Natural killer cell (primary cell): ENCODE data around the gene SIGLEC1. TPM values are rescaled to one million over a fixed set of nuclear protein-coding genes. Genes with fewer than 3 reads are reported as not detected.

Experiments
- ATAC-seq, 3 donors: fragments of 150-1000 bp in 2 of 3; fragments of 200-7000 bp in 1 of 3; cut with Tn5 transposase; 1 replicate in 1 of 3; 2 replicates in 2 of 3; pipeline ENCODE4 v1.10.0; 2021; ENCODE audit warnings: mild to moderate bottlenecking in 2 of 3, moderate library complexity in 2 of 3
- DNase-seq, 2 donors: peaks; one replicate each; pipeline versions ENCODE4 v3.0.0 to v3.0.0-alpha.2; 2013 to 2021; ENCODE audit warnings: mixed read lengths in 1 of 2
- H3K27ac ChIP-seq: one replicate; pipeline ENCODE4 v1.5.1; 2013; ENCODE audit warnings: mild to moderate bottlenecking, low read length
- H3K27me3 ChIP-seq: one replicate; pipeline ENCODE4 v1.6.1; 2013; ENCODE audit warnings: low read length; ENCODE audit not compliant: control insufficient read depth, insufficient read depth
- H3K36me3 ChIP-seq: one replicate; pipeline ENCODE4 v1.6.1; 2013; ENCODE audit warnings: low read length; ENCODE audit not compliant: control insufficient read depth, insufficient read depth
- H3K4me1 ChIP-seq: one replicate; pipeline ENCODE4 v1.6.1; 2013; ENCODE audit warnings: low read length; ENCODE audit not compliant: control insufficient read depth, insufficient read depth
- H3K4me3 ChIP-seq: one replicate; pipeline ENCODE4 v1.5.1; 2013; ENCODE audit warnings: low read length
- H3K9me3 ChIP-seq: one replicate; pipeline ENCODE4 v1.6.1; 2013; ENCODE audit warnings: low read length; ENCODE audit not compliant: control insufficient read depth, insufficient read depth
- H3K27ac Mint-ChIP-seq, 2 donors: one replicate each; pipeline ENCODE4 v1.8.0; 2022; ENCODE audit warnings: mild to moderate bottlenecking in 2 of 2, mixed read lengths in 2 of 2, moderate library complexity in 1 of 2
- H3K27me3 Mint-ChIP-seq, 2 donors: one replicate each; pipeline ENCODE4 v1.8.0; 2022; ENCODE audit warnings: low read depth in 2 of 2, mixed read lengths in 2 of 2
- H3K36me3 Mint-ChIP-seq: one replicate; pipeline ENCODE4 v1.8.0; 2022; ENCODE audit warnings: mixed read lengths
- H3K4me1 Mint-ChIP-seq, 2 donors: one replicate each; pipeline ENCODE4 v1.8.0; 2022; ENCODE audit warnings: mixed read lengths in 2 of 2
- H3K4me3 Mint-ChIP-seq: one replicate; pipeline ENCODE4 v1.8.0; 2022; ENCODE audit warnings: mild to moderate bottlenecking, moderate library complexity, mixed read lengths
- H3K9me3 Mint-ChIP-seq, 2 donors: one replicate each; pipeline ENCODE4 v1.8.0; 2022; ENCODE audit warnings: mixed read lengths in 2 of 2
- WGBS: methylation state at CpG from one replicate; pipeline ENCODE4 v1.1.7; 2013; ENCODE audit warnings: missing lambda C conversion rate; ENCODE audit not compliant: insufficient coverage; 5-methylcytosine and 5-hydroxymethylcytosine counted together
- intact Hi-C: fragments of 100-400 bp; cut with micrococcal nuclease; formaldehyde crosslinking; loops from one replicate; pipeline ENCODE4 v1.14.2; 2022
- total RNA-seq, 4 donors: library from RNA; stranded (reverse); fragments of 120-200 nt in 1 of 4; gene quantifications; one replicate each; pipeline versions ENCODE4 v1.2.3 to v1.2.4, GENCODE V29; 2013 to 2022
- TF ChIP-seq, protein P1 (sequence below): fragments of 200-600 bp; IDR thresholded peaks from one replicate; pipeline ENCODE4 v1.8.0; 2022; ENCODE audit warnings: antibody characterized with exemption

The SIGLEC1 gene
- total RNA-seq, 3 donors from 2014 or later (not counting 1 experiment from before 2014, with no cell fraction given): 0.09 to 0.36 (median 0.30) TPM

DNA sequence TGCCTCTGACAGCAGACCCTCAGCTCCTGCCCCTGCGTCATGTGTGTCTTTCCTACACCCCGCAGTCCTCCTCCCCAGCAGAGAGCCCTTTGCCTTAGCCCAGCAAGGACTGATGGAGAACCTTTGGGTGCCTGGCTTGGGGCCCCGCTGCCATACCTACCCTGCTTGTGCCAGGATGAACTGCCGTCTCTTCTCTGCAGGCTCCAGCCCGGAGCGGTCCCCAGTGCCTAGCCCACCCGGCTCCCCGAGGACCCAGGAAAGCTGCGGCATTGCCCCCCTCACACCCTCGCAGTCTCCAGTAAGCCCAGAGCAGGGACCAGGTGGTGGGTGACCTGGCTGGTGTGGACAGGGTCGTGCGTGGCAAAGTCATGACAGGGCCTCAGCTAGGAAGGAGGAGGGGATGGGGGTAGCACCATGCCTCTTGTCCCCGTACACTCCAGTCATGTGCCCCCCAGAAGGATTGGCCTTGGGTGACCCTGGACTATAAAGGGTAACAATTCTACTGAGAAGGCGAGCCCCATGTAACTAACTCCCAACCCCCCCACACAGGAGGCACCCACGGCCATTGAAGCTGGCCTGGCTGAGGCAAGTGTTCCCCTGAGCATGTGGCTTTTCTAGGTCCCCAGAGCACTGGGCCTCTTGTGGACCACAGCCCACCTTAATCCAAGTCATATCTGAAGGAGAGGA lies 28.4 kb upstream of the SIGLEC1 start:
- no peaks in the 10 kb centered on the region for H3K36me3 ChIP-seq
- intact Hi-C loops: no loop called here
- DNase-seq: no peak
- no peak overlapping the region for H3K4me3 ChIP-seq
- H3K4me1 Mint-ChIP-seq: peaks cover 4 to 17% of the 10 kb centered on the region in 2 donors
- ATAC-seq: no peak
- H3K9me3 ChIP-seq: no peaks in the 10 kb centered on the region
- 91% methylated on average over 15 of the region's 15 CpGs for WGBS
- H3K4me3 Mint-ChIP-seq: no peak overlapping the region
- TF ChIP-seq, protein P1, sequence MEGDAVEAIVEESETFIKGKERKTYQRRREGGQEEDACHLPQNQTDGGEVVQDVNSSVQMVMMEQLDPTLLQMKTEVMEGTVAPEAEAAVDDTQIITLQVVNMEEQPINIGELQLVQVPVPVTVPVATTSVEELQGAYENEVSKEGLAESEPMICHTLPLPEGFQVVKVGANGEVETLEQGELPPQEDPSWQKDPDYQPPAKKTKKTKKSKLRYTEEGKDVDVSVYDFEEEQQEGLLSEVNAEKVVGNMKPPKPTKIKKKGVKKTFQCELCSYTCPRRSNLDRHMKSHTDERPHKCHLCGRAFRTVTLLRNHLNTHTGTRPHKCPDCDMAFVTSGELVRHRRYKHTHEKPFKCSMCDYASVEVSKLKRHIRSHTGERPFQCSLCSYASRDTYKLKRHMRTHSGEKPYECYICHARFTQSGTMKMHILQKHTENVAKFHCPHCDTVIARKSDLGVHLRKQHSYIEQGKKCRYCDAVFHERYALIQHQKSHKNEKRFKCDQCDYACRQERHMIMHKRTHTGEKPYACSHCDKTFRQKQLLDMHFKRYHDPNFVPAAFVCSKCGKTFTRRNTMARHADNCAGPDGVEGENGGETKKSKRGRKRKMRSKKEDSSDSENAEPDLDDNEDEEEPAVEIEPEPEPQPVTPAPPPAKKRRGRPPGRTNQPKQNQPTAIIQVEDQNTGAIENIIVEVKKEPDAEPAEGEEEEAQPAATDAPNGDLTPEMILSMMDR: no peak
- no peak overlapping the region for H3K27ac ChIP-seq
- H3K27me3 ChIP-seq: no peaks in the 10 kb centered on the region
- no peaks in the 10 kb centered on the region for H3K27me3 Mint-ChIP-seq
- H3K36me3 Mint-ChIP-seq: no peaks in the 10 kb centered on the region
- no peak overlapping the region for H3K27ac Mint-ChIP-seq
- H3K9me3 Mint-ChIP-seq: no peaks in the 10 kb centered on the region
- peaks cover 11% of the 10 kb centered on the region for H3K4me1 ChIP-seq

DNA sequence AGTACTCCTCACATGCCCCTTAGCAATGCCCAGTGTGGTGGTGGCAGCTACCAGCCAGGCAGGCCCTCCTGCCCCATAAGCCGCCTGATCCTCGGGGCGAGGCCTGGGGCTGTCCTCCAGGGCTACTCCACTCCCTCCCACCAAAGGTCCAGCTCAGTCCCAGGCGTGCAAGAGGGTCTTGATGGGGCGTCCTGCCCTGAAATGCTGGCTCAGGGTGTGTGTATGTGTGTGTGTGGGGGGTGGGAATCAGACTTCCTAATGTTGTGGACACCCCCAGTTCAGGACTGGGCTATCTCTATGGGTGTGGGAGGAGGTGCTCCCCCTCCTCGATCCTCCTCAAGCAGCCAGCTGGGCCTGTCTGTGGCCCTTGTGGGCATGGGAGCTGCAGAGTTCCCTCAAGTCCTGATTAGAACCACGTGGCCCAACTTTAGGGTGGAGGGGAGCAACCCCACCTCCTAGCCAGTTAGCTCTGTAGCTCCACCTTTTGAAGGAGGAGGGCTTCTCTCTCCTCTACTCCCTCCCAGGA lies 27.6 kb upstream of the SIGLEC1 start:
- Histone ChIP-seq H3K27me3 (no peaks in the 10 kb centered on the region), H3K27ac (no peak overlapping the region), H3K36me3 (no peaks in the 10 kb centered on the region), H3K4me1 (peaks cover 5% of the 10 kb centered on the region), H3K9me3 (no peaks in the 10 kb centered on the region), H3K4me3 (no peak overlapping the region)
- no peak overlapping the region for H3K27ac Mint-ChIP-seq
- WGBS: 92% methylated on average over 7 of the region's 7 CpGs
- H3K9me3 Mint-ChIP-seq: no peaks in the 10 kb centered on the region
- intact Hi-C loops: no loop called here
- peaks cover 4 to 9% of the 10 kb centered on the region in 2 donors for H3K4me1 Mint-ChIP-seq
- DNase-seq: no peak
- H3K4me3 Mint-ChIP-seq: no peak overlapping the region
- no peaks in the 10 kb centered on the region for H3K36me3 Mint-ChIP-seq
- peaks cover 0 to under 1% of the 10 kb centered on the region in 2 donors for H3K27me3 Mint-ChIP-seq
- TF ChIP-seq, protein P1: no peak
- ATAC-seq: no peak

DNA sequence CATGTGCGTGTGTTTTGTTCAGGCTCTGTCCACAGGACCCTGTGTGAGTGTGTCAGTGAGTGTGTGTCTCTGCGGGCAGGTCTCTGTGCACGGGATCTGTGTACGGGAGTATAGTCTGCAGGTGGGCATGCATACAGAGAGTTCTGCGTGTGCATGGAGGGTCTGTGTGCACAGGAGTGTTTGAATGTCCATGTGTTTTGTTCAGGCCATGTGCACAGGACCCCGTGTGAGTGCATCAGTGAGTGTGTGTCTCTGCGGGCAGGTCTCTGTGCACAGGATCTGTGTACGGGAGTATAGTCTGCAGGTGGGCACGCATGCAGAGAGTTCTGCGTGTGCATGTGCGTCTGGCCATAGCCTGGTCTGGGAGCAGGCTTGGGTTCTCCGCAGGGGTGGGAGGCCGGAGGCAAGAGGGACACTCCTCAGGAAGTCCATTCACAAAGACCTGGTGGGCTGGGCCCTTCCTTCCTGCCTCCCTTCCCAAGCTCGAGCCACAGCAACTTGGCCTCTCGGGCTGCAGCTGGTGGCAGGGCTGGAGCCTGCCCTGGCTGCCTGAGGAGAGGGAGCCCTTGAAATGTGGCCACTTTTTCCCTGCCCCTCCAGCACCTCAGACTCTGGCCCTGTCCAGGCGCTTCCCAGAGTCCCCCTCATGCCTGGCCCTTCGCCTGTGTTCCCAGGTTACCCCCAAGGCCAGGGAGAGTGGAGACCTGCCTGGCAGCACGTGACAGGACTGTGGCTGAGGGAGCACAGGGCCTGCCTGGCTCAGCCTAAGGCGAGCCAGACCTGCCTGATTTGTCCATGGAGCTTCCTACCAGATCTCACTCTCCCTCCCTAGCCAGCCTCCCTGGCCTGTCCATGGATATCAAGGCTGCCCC lies 26.9 kb upstream of the SIGLEC1 start:
- Mint-ChIP-seq H3K36me3 (no peaks in the 10 kb centered on the region), H3K4me3 (no peak overlapping the region), H3K9me3 (no peaks in the 10 kb centered on the region), H3K27ac (no peak overlapping the region), H3K4me1 (peaks cover 0 to 2% of the 10 kb centered on the region in 2 donors), H3K27me3 (peaks cover 0 to 3% of the 10 kb centered on the region in 2 donors)
- no peaks in the 10 kb centered on the region for H3K9me3 ChIP-seq
- no peaks in the 10 kb centered on the region for H3K4me1 ChIP-seq
- no peak for ATAC-seq
- no peaks in the 10 kb centered on the region for H3K27me3 ChIP-seq
- TF ChIP-seq, protein P1: no peak
- WGBS: 84% methylated on average over 19 of the region's 19 CpGs
- H3K36me3 ChIP-seq: no peaks in the 10 kb centered on the region
- no peak overlapping the region for H3K4me3 ChIP-seq
- no peak for DNase-seq
- no peak overlapping the region for H3K27ac ChIP-seq
- intact Hi-C loops: no loop called here
